HG03520 (cell line): ENCODE measurements around the gene CLASP1.
A peak's percentile ranks its signal among the peaks of the same experiment; 100 is the strongest.
"Not testable (repeated sequence)": the region's sequence is repeated elsewhere in the genome, so short reads cannot be mapped to it uniquely, and the experiment has no call there.

Experiments
- ATAC-seq: cut with Tn5 transposase; IDR thresholded peaks from one replicate; pipeline ENCODE4 v1.9.1; 2021; ENCODE audit warnings: mild to moderate bottlenecking, moderate library complexity; ENCODE audit not compliant: unreplicated experiment

Gene CLASP1

DNA sequence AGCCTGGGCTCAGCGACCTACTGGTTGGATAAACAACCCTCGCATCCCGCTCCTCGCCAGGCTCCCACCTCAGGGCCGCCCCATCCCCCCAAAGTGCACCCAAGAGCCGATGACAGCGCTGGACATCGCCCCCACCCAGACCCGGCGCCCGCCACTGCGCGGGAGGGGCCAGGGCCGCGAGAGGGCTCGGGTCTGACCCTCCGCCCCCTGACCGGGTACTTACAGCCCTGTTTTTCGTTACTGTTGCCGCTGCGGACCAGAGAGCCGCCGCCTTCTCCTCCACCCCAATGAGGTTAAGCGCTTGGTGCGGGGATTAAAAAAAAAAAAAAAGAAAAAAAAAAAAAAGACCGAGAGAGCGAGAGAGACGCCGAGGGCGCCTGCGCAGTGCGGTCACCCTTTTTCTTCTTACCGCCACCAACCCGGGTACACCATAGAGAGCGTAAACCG, at the start of gene CLASP1:
TSS of gene CLASP1 (minus strand) at position 314 of the 447 bp plus-strand sequence. CDS start 43,567 bp downstream, outside the sequence.
- ATAC-seq = peak; percentile 24

DNA sequence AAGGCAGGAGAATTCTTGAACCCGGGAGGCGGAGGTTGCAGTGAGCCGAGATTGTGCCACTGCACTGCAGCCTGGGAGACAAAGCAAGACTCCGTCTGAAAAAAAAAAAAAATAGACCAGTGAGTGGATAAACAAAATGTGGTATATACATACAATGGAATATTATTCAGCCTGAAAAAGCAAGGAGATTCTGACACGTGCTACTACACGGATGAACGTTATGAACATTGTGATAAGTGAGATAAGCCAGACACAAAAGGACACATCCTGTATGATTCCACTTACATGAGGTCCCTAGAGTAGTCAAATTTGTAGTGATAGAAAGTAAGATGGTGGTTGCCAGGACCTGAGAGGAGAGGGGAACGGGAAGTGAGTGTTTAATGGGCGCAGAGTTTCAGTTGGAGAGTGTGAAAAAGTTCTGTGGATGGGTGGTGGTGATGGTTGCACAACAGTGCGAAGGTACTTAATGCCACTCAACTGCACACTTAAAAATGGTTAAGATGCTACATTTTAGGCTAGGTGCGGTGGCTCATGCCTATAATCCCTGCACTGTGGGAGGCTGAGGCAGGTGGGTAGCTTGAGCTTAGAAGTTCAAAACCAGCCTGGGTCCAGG, 49.2 kb upstream of the CLASP1 start:
- no peak for ATAC-seq

DNA sequence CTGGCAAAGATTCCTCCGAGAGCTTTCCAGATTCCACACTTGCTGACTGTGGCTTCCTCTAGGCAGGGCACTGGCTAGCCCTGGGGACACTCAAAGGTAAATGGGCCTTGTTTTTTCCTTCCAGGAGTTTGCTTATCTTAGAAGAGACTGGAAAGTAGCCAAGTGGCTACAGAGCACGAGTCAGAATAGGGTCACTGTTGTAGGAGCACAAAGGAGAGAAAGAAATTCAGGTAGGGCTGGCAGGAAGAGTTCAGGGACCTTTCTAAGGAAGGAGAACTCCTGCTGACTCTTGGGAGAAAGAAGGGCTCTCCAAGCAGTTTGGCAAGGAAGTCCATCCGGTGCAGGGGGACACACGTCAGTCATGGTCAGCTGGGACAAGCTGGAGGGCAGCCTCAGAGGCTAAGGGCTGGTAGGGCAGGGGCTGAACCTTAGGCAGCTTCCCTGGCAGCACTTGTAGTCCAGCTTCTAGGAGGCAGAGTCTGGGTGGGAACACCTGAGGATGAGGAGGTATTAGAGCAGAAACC, 47.9 kb upstream of the CLASP1 start:
- no peak for ATAC-seq

DNA sequence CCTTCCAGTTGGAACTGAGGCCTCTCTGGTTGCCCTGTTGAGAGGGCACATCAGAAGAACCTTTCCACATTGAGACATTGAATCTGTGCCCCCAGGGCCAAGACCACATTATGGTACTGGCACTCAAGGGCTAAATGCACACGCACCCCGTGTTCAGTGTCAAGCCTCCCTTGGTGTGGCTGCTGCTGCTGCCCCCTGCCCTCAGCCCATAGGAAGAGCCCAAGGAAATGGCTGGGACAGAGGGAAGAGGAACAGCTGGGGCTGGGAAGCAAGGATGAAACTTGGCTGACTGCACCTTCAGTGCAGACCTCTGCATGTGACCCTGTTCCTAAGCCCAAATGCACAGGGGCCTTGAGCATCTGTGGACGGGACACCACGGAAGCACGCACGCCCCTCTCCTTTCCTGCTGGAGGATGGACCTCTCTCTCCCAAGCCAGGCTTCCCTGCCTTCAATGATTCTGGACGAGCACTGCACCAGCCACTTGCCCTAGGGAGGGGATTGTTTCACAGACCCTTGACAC, 47.2 kb upstream of the CLASP1 start:
- no peak for ATAC-seq

DNA sequence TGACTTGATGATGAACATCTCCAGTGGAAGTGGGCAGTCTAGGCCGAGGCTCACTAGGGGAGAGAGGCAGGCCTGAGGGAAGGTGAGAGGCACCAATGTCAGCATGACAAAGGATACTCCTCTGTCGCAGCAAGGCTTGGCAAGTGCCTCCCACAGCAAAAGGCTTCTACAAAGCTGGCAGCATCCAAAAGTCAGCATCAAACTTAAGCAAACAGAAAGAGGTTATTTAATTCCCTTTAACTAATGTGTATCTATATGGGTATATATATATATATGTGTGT, 45.8 kb upstream of the CLASP1 start:
- ATAC-seq = no peak

DNA sequence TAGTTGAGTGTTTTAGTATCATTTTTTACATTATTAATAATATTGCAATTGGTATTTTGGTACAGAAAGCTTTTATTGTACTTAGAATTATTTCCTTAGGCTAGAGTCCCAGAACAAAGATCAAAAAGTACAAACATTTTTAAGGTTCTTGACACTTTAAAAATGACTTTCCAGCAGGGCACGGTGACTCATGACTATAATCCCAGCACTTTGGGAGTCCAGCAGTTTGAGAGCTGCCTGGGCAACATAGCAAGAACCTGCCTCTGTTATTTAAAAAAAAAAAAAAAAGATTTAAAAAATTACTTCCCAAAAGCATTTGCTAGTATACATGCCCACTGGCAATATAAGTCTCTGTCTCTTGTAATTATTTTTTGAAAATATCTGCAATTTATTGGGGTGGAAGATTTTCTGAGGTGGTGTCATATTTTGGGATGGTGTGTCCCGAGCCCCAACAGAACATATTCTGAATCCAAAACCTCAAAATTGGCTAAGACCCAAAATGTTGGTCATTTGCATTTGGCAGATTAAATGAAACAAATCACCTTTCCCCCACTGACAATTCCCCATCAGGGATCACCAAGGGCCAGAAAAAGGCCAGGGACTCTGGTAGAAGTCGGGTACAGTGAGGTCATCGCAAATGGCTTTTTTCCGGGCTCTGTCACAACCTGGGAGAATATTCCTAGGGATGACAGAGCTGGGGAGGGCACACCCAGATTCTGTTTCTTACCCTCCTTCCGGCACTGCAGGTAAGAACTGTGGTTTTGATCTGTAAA, 45.3 kb upstream of the CLASP1 start:
- no peak for ATAC-seq

DNA sequence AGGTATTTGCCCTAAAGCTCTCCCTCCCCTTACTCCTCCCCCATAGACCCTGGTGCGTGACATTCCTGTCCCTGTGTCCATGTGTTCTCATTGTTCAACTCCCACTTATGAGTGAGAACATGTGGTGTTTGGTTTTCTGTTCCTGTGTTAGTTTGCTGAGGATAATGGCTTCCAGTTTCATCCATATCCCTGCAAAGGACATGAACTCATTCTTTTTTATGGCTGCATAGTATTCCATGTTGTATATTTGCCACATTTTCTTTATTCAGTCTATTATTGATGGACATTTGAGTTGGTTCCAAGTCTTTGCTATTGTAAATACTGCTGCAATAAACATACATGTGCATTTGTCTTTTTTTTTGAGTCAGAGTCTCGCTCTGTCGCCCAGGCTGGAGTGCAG, 41.3 kb upstream of the CLASP1 start:
- ATAC-seq = not testable (repeated sequence)

DNA sequence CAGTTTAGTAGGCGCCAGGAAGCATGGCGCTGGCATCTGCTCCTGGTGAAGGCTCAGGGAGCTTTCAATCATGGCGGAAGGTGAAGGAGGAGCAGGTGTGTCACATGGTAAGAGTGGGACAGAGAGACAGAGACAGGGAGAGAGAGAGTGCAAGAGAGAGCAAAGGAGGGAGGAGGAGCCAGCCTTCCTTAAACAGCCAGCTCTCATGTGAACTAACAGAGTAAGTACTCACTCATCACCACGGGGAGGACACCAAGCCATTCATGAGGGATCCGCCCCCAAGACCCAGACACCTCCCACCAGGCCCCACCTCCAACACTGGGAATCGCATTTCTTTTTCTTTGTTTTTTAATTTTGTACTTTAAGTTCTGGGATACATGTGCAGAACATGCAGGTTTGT, 40.8 kb upstream of the CLASP1 start:
- ATAC-seq = no peak

DNA sequence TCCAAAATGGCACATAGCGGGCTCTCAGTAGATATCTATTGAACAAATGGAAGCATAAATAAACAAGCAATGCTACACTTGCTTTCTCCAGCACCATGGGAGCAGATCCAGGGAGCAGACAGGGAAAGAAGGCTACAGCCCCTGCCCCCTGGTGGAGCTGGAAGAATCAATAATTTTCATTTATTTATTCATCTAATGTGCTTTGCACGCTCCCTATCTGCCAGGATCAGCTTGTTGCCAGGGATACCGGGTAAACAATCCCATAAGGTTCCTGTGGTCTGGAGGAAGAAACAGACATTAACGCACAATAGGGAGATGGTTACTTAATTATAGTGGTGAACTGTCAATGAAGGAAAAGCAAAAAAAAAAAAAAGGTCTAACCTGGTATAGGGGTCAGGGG, 40.1 kb upstream of the CLASP1 start:
- no peak for ATAC-seq

DNA sequence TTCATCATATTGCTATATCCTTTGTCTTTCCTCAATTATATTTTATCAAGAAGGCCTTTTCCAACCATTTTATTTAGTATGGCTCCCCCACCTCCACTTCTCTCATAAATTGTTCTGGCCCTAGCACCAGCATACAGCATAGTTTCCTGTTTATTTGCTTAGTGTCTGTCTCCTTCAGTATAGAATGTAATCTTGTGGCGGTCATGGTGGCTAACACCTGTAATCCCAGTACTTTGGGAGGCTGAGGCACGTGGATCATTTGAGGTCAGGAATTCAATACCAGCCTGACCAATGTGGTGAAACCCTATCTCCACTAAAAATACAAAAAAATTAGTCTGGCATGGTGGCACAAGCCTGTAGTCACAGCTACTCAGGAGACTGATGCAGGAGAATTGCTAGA, 39.6 kb upstream of the CLASP1 start:
- ATAC-seq = no peak

DNA sequence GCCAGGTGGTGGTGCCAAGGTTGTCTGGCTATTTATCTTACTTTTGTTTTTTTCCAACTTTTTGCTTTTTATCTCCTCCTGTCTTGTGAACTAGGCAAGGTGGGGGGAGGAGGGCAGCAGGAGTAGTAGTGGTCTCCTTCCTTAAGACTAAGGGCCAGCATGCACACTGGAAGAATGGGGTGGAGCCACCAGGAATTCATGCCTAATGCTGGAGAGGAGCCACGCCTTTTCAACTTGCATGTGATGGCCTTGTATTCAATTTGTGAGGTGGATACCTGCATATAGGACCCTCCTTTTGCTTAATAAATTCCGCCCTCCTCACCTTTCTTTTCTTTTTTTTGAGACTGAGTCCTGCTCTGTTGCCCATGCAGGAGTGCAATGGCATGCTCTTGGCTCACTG, 37.6 kb upstream of the CLASP1 start:
- no peak for ATAC-seq

DNA sequence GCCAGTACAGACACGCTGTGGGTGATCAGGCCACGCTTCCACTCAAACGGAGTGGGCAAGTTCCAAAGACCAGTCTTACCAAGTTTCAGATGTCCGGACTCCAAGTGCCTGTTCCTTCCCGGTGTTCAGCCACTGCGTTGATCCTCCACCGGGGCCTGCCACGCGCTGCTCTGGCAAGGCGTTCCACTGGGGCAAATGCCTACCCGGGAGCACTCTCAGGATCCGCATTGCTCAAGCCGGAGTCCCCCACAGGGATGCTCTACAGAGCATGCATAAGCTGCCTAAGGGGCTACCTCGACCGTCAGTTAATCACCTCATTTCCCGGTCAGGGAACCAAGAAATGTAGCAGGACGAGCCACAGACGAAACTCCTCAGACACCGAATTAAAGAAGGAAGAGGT, 37.0 kb upstream of the CLASP1 start:
- ATAC-seq = no peak

DNA sequence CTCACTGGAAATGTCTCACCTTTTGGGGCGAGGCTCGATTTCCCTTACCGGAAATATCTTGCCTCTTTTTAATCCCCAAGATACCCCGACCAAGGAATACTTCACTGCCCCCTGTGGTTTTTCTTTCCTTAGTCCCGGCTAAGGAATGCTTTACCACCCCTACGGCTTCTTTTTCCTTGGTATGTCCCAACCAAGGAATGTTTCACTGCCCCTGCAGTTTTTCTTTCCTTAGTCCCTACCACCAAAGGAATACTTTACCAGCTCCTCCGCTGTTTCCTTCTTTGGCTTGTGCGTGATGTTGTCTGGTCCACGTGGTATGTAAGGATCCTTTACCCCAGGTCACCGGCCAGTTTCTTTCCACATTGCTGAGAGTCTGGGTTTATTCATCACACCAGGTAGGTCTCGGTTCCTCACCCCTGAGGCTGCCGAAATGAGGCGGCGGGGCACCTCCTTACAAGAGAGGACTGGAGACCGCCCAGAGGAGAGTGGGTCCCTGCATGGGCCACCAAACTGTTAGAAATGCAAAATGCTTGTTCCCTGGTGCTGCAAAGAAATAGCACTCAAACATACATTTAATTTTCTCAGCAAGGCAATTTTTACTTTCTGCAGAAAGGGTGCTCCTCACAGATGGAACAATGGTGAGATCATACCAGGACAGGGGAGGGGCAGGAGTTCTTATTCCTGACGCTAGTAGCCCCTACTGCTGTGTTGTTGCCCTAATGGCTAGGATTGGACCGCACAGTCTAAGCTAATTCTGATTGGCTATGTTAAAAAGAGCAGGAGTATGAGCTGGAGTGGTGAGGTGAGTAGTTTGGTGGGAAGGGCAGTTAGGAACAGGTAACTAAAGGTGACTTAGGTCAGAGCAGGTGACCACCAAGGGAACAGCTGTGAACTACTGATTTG, 33.4 kb upstream of the CLASP1 start:
- ATAC-seq = no peak

DNA sequence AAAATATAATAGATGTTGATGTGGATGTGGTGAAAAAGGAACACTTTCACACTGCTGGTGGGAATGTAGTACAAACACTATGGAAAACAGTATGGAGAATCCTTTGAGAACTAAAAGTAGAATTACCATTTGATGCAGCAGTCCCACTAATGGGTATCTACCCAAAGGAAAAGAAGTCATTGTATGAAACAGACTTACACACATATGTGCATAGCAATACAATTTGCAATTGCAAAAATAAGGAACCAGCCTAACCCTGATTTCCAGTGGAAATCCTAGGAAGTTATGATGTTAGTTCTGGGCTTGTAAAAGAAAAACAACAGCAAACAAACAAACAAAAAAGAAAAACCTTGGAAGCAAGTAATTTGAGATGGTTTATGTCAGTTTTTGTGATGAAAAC, 28.6 kb upstream of the CLASP1 start:
- no peak for ATAC-seq

DNA sequence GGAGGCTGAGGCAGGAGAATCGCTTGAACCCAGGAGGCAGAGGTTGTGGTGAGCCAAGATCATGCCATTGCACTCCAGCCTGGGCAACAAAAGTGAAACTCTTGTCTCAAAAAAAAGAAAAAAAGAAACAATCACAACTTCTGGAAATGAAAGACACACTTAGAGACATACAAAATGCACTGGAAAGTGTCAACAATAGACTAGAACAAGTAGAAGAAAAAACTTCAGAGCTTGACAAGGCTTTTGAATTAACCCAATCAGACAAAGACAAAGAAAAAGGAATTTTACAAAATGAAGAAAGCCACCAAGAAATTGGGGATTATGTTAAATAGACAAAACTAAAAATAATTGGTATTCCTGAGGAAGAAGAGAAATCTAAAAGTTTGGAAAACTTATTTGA, 22.4 kb upstream of the CLASP1 start:
- not testable (repeated sequence) for ATAC-seq

DNA sequence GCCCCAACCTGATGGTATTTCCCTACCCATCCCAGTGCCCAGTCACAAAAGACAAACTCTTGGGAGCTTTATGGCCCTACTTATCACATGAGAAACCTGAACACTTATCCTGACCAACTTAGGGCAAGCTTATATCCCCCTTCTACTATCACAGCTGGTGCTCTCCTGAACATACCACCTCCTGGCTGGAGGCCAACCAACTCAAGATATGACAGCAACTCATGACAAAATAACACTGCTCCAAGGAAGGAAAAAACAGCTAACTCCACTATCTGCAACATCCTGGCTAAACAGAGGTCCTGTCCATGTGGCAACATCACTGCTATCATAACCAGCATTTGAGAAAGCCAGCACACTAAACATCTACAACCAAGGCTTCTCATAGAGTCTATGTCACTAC, 20.9 kb upstream of the CLASP1 start:
- ATAC-seq = no peak

DNA sequence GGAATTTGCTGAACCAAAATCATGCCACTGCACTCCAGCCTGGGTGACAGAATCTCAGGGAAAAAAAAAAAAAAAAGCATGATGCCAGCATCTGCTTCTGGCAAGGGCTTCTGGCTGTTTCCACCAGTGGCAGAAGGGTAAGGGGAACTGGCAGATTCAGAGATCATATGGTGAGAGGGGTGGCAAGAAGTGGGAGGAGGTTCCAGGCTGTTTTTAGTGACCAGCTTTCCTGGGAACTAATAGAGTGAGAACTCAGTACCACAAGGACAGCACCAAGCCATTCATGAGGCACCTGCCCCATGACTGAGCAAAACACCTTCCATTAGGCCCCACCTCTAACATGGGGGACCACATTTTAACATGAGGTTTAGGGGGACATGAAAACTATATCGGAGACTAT, 18.4 kb upstream of the CLASP1 start:
- ATAC-seq = no peak

DNA sequence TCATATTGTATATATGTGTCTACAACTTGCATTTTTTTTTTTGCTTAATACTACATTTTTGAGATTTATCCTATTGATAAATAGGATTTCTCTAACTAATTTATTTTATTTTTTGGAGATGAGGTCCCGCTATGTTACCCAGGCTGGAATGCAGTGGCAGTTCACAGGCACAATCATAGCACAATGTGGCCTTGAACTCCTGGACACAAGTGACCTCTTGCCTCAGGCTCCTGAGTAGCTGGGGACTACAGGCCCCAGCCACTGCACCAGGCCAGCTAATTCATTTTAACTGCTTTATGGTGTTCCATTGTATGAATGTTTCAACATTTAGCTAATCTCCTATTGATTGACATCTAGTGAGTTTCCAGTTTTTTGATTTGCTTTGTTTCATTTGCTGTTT, 16.8 kb upstream of the CLASP1 start:
- ATAC-seq = no peak

DNA sequence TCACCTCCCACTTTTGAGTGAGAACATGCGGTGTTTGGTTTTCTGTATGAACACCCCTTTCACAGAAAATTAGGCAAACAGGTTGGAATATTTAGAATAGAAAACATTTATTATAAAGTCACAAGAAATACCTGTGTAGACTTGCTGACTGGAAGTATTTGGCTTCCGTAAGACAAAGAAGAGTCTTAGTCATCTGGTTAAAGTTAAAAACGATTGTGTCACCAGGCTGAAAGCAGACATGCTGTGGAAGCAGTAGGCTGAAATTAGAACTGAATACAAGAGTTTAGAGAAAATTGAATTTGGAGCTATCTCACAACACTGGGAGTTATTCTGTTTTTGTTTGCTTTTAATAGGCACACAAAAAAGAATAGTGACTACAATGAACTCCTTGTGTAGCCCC, 16.2 kb upstream of the CLASP1 start:
- no peak for ATAC-seq

DNA sequence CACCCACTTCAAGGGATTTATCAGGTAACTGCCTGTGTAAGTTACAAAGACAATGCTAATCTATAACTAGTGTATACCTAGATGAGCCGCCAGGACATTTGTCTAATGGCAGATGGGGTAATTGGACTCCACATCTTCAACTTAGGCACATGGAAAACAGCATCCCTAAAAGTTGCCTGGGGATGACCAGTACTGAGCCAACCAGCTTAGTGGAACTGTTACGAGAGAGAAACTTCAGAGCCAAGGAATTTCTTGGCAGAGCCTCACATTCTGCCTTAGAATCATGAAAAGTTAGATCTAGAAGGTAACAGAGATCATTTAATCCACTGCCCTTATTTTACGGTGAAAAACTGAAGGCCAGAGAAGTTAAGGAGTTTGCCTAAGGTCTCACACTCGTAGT, 15.5 kb upstream of the CLASP1 start:
- ATAC-seq = no peak

DNA sequence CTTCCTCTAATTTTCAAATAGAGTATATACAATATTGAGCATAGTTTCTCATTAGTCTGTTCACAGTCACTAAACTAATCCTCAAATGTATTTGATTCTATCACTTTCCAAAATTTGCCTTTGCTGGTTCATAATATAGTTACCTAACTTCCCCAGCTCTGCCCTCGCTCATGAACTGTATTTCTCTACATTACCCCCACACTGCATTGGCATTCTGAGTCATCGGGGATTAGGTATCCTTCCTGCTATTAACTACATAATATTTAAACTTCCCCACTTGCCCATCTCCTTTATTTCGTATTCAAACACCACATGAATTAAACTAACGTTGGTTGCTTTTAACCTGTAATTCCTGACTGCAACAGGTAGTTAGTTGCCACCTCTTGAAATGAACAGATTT, 14.8 kb upstream of the CLASP1 start:
- no peak for ATAC-seq
